HepG2 (cell line): ENCODE data around the gene METRN. TPM values are rescaled to one million over a fixed set of nuclear protein-coding genes. Genes with fewer than 3 reads are reported as not detected.
A peak's percentile ranks its signal among the peaks of the same experiment; 100 is the strongest.

Source experiments
- BORCS8-MEF2B ChIP-seq: sonication (generic); formaldehyde crosslinking; IDR thresholded peaks from 2 replicates; pipeline ENCODE4 v1.8.0; 2022; ENCODE audit warnings: mild to moderate bottlenecking, missing genetic modification reagents
- EEA1 ChIP-seq: sonication (generic); formaldehyde crosslinking; IDR thresholded peaks from 2 replicates; pipeline ENCODE4 v1.5.1; 2020; ENCODE audit warnings: mild to moderate bottlenecking, missing genetic modification reagents, borderline replicate concordance
- EED ChIP-seq: sonication (generic); formaldehyde crosslinking; IDR thresholded peaks from 2 replicates; pipeline ENCODE4 v1.5.0; 2020; ENCODE audit warnings: mild to moderate bottlenecking, missing genetic modification reagents
- FIP1L1 ChIP-seq: fragments of 200-400 bp; formaldehyde crosslinking; IDR thresholded peaks from 2 replicates; pipeline ENCODE4 v1.6.1; 2018; ENCODE audit warnings: low read depth, mild to moderate bottlenecking, low read length, moderate library complexity, borderline replicate concordance; ENCODE audit not compliant: insufficient read depth
- FOXA1 ChIP-seq, 2 experiments: fragments of 450-650 bp in 1 of 2; sonication (generic) in 1 of 2; formaldehyde crosslinking in 1 of 2; IDR thresholded peaks; 2 replicates each; pipeline versions ENCODE4 v1.4.0 to v1.6.1; 2016 to 2020; ENCODE audit warnings: missing genetic modification reagents in 1 of 2
- HOXA5 ChIP-seq: sonication (generic); formaldehyde crosslinking; IDR thresholded peaks from 2 replicates; pipeline ENCODE4 v1.4.0; 2020; ENCODE audit warnings: missing genetic modification reagents
- KLF12 ChIP-seq: sonication (generic); formaldehyde crosslinking; IDR thresholded peaks from 2 replicates; pipeline ENCODE4 v1.4.0; 2020; ENCODE audit warnings: missing genetic modification reagents, borderline replicate concordance
- MAZ ChIP-seq, 2 experiments: sonication (generic) in 1 of 2; formaldehyde crosslinking in 1 of 2; IDR thresholded peaks; 2 replicates each; pipeline versions ENCODE4 v1.5.0 to v1.6.1; 2012 to 2020; ENCODE audit warnings: low read depth in 2 of 2, mild to moderate bottlenecking in 2 of 2, borderline replicate concordance in 1 of 2, improper control_type of control experiment in 1 of 2, low read length in 1 of 2, missing genetic modification reagents in 1 of 2, moderate library complexity in 1 of 2
- NONO ChIP-seq, 2 experiments: fragments of 450-650 bp in 1 of 2; sonication (generic) in 1 of 2; formaldehyde crosslinking in 1 of 2; IDR thresholded peaks in 1 of 2; conservative IDR thresholded peaks in 1 of 2; 2 replicates each; pipeline versions ENCODE4 v1.6.1 to v1.8.0; 2017 to 2022; ENCODE audit warnings: mild to moderate bottlenecking in 1 of 2, missing genetic modification reagents in 1 of 2, moderate library complexity in 1 of 2
- NRL ChIP-seq: sonication (generic); formaldehyde crosslinking; IDR thresholded peaks from 2 replicates; pipeline ENCODE4 v1.5.0; 2020; ENCODE audit warnings: missing genetic modification reagents, mild to moderate bottlenecking, moderate library complexity, borderline replicate concordance
- RNF2 ChIP-seq: fragments of 450-650 bp; conservative IDR thresholded peaks from 2 replicates; pipeline ENCODE4 v1.6.1; 2016; ENCODE audit warnings: low read depth
- TMF1 ChIP-seq: sonication (generic); formaldehyde crosslinking; IDR thresholded peaks from 2 replicates; pipeline ENCODE4 v1.8.1; 2022; ENCODE audit warnings: low read depth, missing genetic modification reagents
- ZHX2 ChIP-seq, 2 experiments: sonication (generic) in 1 of 2; formaldehyde crosslinking in 1 of 2; IDR thresholded peaks; 2 replicates each; pipeline versions ENCODE4 v1.6.1 to v1.9.0; 2014 to 2022; ENCODE audit warnings: antibody characterized with exemption in 1 of 2, borderline replicate concordance in 1 of 2, inconsistent platforms in 1 of 2, low read depth in 1 of 2, missing genetic modification reagents in 1 of 2
- ZNF253 ChIP-seq: sonication (generic); formaldehyde crosslinking; IDR thresholded peaks from 2 replicates; pipeline ENCODE4 v1.8.0; 2022; ENCODE audit warnings: mild to moderate bottlenecking, missing genetic modification reagents, borderline replicate concordance
- ZNF567 ChIP-seq: sonication (generic); formaldehyde crosslinking; IDR thresholded peaks from 2 replicates; pipeline ENCODE4 v1.8.1; 2023; ENCODE audit warnings: mild to moderate bottlenecking, missing genetic modification reagents, borderline replicate concordance
- ZNF792 ChIP-seq: IDR thresholded peaks from 2 replicates; pipeline ENCODE4 v1.6.1; 2016
- polyA plus RNA-seq, 8 experiments: library from polyadenylated mRNA; depleted of rRNA in 3 of 8; stranded (reverse) in 7 of 8; unstranded in 1 of 8; fragments of >200 nt; fragmentation: Illumina TruSeq in 4 of 8; extraction: Trizol in 4 of 8; gene quantifications; 2 replicates each; pipeline versions ENCODE4 v1.2.1 to v1.2.3, GENCODE V29; 2011 to 2016; ENCODE audit warnings: low read depth in 4 of 8, missing spikeins in 1 of 8, mixed read lengths in 1 of 8; ENCODE audit not compliant: insufficient read depth in 1 of 8
- total RNA-seq, 5 experiments: library from RNA; depleted of rRNA; stranded (reverse); fragments of >200 nt; fragmentation: Illumina TruSeq; extraction: Trizol; gene quantifications; 2 replicates each; pipeline ENCODE4 v1.2.3, GENCODE V29; 2016; ENCODE audit warnings: low read depth in 1 of 5
- TF ChIP-seq, protein P1 (sequence below): sonication (generic); formaldehyde crosslinking; IDR thresholded peaks from 2 replicates; pipeline ENCODE4 v1.8.0; 2022; ENCODE audit warnings: mild to moderate bottlenecking, missing genetic modification reagents, borderline replicate concordance

Gene METRN
- total and polyA plus RNA-seq, 2 of the 13 experiments (the other 11 are each of a cell fraction or from before 2014, with no cell fraction given), result 25.5 to 46.1 TPM

DNA sequence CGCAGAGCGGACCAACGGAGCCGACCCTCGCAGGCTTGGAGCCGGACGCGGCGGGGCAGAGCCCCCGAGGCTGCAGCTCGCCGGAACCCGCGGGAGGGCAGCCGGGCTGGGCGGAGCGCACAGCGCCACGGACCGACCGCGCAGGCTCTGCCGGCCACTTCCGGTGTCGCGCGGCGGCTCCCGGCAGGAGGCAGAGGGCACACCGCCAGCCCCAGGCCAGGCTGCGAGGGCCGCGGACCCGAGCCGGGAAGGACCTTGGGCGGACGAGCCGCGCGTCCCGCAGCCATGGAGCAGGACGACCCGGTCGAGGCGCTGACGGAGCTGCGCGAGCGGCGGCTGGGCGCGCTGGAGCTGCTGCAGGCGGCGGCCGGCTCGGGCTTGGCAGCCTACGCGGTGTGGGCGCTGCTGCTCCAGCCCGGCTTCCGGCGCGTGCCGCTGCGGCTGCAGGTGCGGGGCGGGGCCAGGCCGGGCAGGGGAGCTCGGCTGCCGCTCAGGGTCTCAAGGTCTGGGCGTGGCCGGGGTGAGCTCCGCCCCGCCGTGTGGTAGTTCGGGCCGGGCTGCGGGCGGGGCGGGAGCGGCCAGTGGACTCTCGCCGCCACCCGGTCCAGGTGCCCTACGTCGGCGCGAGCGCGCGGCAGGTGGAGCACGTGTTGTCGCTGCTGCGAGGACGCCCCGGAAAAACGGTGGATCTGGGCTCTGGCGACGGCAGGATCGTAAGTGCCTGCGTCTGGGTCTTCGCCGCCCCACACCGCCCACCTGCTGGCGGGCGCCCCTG, 6.3 kb downstream of the METRN start, which contains the start of gene ANTKMT (continued):
- TF ChIP-seq TMF1, result peak; percentile 57; the same call in 1 of the 2 replicates
- TF ChIP-seq RNF2, result peak; percentile 80
- peak; percentile 65; the same call in 1 of the 2 replicates for TF ChIP-seq KLF12 (CRISPR knock-in tag)
- TF ChIP-seq FIP1L1, result no peak
- TF ChIP-seq ZNF253 (CRISPR knock-in tag), result 0 out of 2 replicates have a peak, but pooled peaks have one; percentile 20
- TF ChIP-seq EEA1 (CRISPR knock-in tag), result peak; percentile 60; the same call in 1 of the 2 replicates
- TF ChIP-seq MAZ (IDR thresholded peaks at IDR 0.05; ENCODE audit: borderline replicate concordance, low read depth, low read length), result no peak
- peak; percentile 97 for TF ChIP-seq MAZ (CRISPR knock-in tag; IDR thresholded peaks at IDR 0.05; ENCODE audit: low read depth)
- TF ChIP-seq FOXA1 (IDR thresholded peaks at IDR 0.05), result no peak
- peak; percentile 29; the same call in 1 of the 2 replicates for TF ChIP-seq FOXA1 (CRISPR knock-in tag; IDR thresholded peaks at IDR 0.05)
- TF ChIP-seq ZHX2 (IDR thresholded peaks at IDR 0.05; ENCODE audit: low read depth), result no peak
- no peak; the same call in 1 of the 2 replicates for TF ChIP-seq ZHX2 (CRISPR knock-in tag; IDR thresholded peaks at IDR 0.05; ENCODE audit: borderline replicate concordance)
- no peak for TF ChIP-seq ZNF792 (CRISPR knock-in tag)
- peak; percentile 58; the same call in 1 of the 2 replicates for TF ChIP-seq HOXA5 (CRISPR knock-in tag)
- TF ChIP-seq, protein P1, sequence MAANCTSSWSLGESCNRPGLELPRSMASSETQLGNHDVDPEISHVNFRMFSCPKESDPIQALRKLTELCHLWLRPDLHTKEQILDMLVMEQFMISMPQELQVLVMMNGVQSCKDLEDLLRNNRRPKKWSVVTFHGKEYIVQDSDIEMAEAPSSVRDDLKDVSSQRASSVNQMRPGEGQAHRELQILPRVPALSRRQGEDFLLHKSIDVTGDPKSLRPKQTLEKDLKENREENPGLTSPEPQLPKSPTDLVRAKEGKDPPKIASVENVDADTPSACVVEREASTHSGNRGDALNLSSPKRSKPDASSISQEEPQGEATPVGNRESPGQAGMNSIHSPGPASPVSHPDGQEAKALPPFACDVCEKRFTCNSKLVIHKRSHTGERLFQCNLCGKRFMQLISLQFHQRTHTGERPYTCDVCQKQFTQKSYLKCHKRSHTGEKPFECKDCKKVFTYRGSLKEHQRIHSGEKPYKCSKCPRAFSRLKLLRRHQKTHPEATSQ (CRISPR knock-in tag), result no peak
- TF ChIP-seq EED (CRISPR knock-in tag), result peak; percentile 48; the same call in 1 of the 2 replicates
- TF ChIP-seq BORCS8-MEF2B (CRISPR knock-in tag), result peak; percentile 51; the same call in 1 of the 2 replicates
- TF ChIP-seq ZNF567 (CRISPR knock-in tag), result 0 out of 2 replicates have a peak, but pooled peaks have one; percentile 87
- no peak for TF ChIP-seq NONO (IDR thresholded peaks at IDR 0.05)
- peak; percentile 65; the same call in 1 of the 2 replicates for TF ChIP-seq NONO (CRISPR knock-in tag; conservative IDR thresholded peaks at IDR 0.05)
- TF ChIP-seq NRL (CRISPR knock-in tag), result peak; percentile 74; the same call in 1 of the 2 replicates
